Body of pancreas (tissue), 4 donors: ENCODE results near the gene ENTR1. TPM values are rescaled to one million over a fixed set of nuclear protein-coding genes. Genes with fewer than 3 reads are reported as not detected.

ENCODE experiments used
- ATAC-seq: fragments of 150-250 bp; one replicate; pipeline ENCODE4 v1.9.1; 2016
- DNase-seq, 4 donors: peaks; one replicate each; pipeline ENCODE4 v3.0.0-alpha.2; 2019
- H3K27ac ChIP-seq, 4 donors: fragments of 200-600 bp; sonication (generic); 1 replicate in 3 of 4; 2 replicates in 1 of 4; pipeline versions ENCODE4 v1.5.1 to v1.6.1; 2016 to 2019; ENCODE audit warnings: mild to moderate bottlenecking in 1 of 4, mixed read lengths in 1 of 4, moderate library complexity in 1 of 4
- H3K27me3 ChIP-seq, 2 donors: fragments of 200-600 bp; sonication (generic); one replicate each; pipeline ENCODE4 v1.6.0; 2016; ENCODE audit warnings: mild to moderate bottlenecking in 1 of 2
- H3K36me3 ChIP-seq, 2 donors: fragments of 200-600 bp; sonication (generic); replicated peaks in 1 of 2; 2 replicates each; pipeline ENCODE4 v1.5.1; 2016; ENCODE audit warnings: low read depth in 2 of 2; ENCODE audit not compliant: insufficient read depth in 1 of 2
- H3K4me1 ChIP-seq: fragments of 200-600 bp; sonication (generic); one replicate; pipeline ENCODE4 v1.6.0; 2016
- H3K4me3 ChIP-seq, 2 donors: fragments of 200-600 bp; sonication (generic); 1 replicate in 1 of 2; 2 replicates in 1 of 2; pipeline ENCODE4 v1.5.1; 2016 to 2019
- H3K9me3 ChIP-seq, 3 donors: fragments of 200-600 bp; sonication (generic); 1 replicate in 2 of 3; 2 replicates in 1 of 3; pipeline ENCODE4 v1.5.1; 2016
- CTCF ChIP-seq, 7 experiments: fragments of 450-650 bp in 4 of 7; fragments of 200-600 bp in 3 of 7; sonication (generic) in 3 of 7; IDR thresholded peaks; one replicate each; pipeline ENCODE4 v1.5.1; 2016 to 2019; ENCODE audit warnings: antibody characterized with exemption in 7 of 7
- POLR2A ChIP-seq, 3 donors: fragments of 450-650 bp; IDR thresholded peaks; one replicate each; pipeline ENCODE4 v1.6.1; 2016; ENCODE audit warnings: antibody characterized with exemption in 3 of 3, mild to moderate bottlenecking in 2 of 3
- WGBS, 2 donors: methylation state at CpG; one replicate each; pipeline ENCODE4 v1.1.5; 2017; 5-methylcytosine and 5-hydroxymethylcytosine counted together
- intact Hi-C: fragments of 100-400 bp; cut with DNase I; formaldehyde crosslinking; loops from one replicate; pipeline ENCODE4 v1.15.1; 2023
- total RNA-seq, 2 donors: library from RNA; depleted of rRNA; stranded (reverse); fragments of >200 nt; gene quantifications; one replicate each; pipeline ENCODE4 v1.1.0, GENCODE V29; 2016

Gene ENTR1
- total RNA-seq, result 10 to 100 TPM; 20.2 to 71.5 TPM

GRCh38 chr9:136410500-136411287, at the start of gene ENTR1, which contains the start of gene PMPCA:
ENTR1 (minus strand) TSS chr9:136410614; CDS start chr9:136410397, 217 bp downstream.
PMPCA (plus strand) TSS chr9:136410658; CDS start chr9:136410669, 11 bp downstream.
- ATAC-seq (peak; percentile 93), DNase-seq (peak; percentile 91 to 94 (median 93))
- no peaks in the 10 kb centered on the region for H3K27me3 ChIP-seq
- no peaks in the 10 kb centered on the region for H3K9me3 ChIP-seq
- peak within 1 kb of the TSS; percentile 52 to 87 for H3K4me3 ChIP-seq
- intact Hi-C loops, result no loop called here
- H3K4me1 ChIP-seq, result peaks cover 27% of the 10 kb centered on the region
- H3K27ac ChIP-seq, result peak within 1 kb of the TSS; percentile 59 to 82 (median 76)
- peak; percentile 59 to 91 (median 83) for TF ChIP-seq POLR2A (IDR thresholded peaks at IDR 0.05)
- TF ChIP-seq CTCF (IDR thresholded peaks at IDR 0.05), result peak in 1 of 7 experiments; percentile 3
- WGBS, 2 donors, result 0 to 1% methylated on average over 24 to 60 of the region's 83 CpGs
- H3K36me3 ChIP-seq, result peaks cover 0 to 18% of the 10 kb centered on the region in 2 donors

GRCh38 chr9:136459425-136459824, 49.0 kb upstream of the ENTR1 start:
- TF ChIP-seq POLR2A (IDR thresholded peaks at IDR 0.05) (no peak), CTCF (IDR thresholded peaks at IDR 0.05) (no peak)
- intact Hi-C loops, result no loop called here
- 93 to 95% methylated on average over 28 of the region's 28 CpGs for WGBS, 2 donors
- DNase-seq (no peak), ATAC-seq (no peak)
- Histone ChIP-seq H3K4me3 (no peak overlapping the region), H3K9me3 (no peaks in the 10 kb centered on the region), H3K36me3 (peaks cover 14 to 69% of the 10 kb centered on the region in 2 donors), H3K27me3 (no peaks in the 10 kb centered on the region), H3K27ac (no peak overlapping the region), H3K4me1 (no peaks in the 10 kb centered on the region)

GRCh38 chr9:136457326-136457725, 46.9 kb upstream of the ENTR1 start:
- DNase-seq, result no peak
- Histone ChIP-seq H3K4me3 (no peak overlapping the region), H3K27ac (no peak overlapping the region), H3K27me3 (no peaks in the 10 kb centered on the region), H3K36me3 (peaks cover 5 to 62% of the 10 kb centered on the region in 2 donors), H3K9me3 (no peaks in the 10 kb centered on the region), H3K4me1 (no peaks in the 10 kb centered on the region)
- TF ChIP-seq CTCF (IDR thresholded peaks at IDR 0.05), result no peak
- no peak for TF ChIP-seq POLR2A (IDR thresholded peaks at IDR 0.05)
- intact Hi-C loops, result no loop called here
- ATAC-seq, result no peak
- WGBS, 2 donors, result 95 to 96% methylated on average over 12 to 24 of the region's 24 CpGs

- 86 to 89% methylated on average over 6 to 9 of the region's 9 CpGs for WGBS, 2 donors
- ATAC-seq (no peak), DNase-seq (no peak)
- Histone ChIP-seq H3K9me3 (no peaks in the 10 kb centered on the region), H3K27me3 (no peaks in the 10 kb centered on the region), H3K36me3 (peaks cover 5 to 64% of the 10 kb centered on the region in 2 donors), H3K4me3 (no peak overlapping the region), H3K27ac (no peak overlapping the region), H3K4me1 (no peaks in the 10 kb centered on the region)
- intact Hi-C loops, result no loop called here
- TF ChIP-seq POLR2A (IDR thresholded peaks at IDR 0.05) (no peak), CTCF (IDR thresholded peaks at IDR 0.05) (no peak)
These were observed 45.8 kb upstream of the ENTR1 start for GRCh38 chr9:136456258-136456657.
